CD14-positive monocyte (primary cell): ENCODE results near the gene ME2. TPM values are rescaled to one million over a fixed set of nuclear protein-coding genes. Genes with fewer than 3 reads are reported as not detected.

Experiments
- DNase-seq, 3 donors: peaks; one replicate each; pipeline ENCODE4 v3.0.0-alpha.2; 2011 to 2022
- H2AFZ ChIP-seq: 2 replicates; pipeline ENCODE4 v1.6.0; 2012; ENCODE audit warnings: mild to moderate bottlenecking, low read depth, low read length, inconsistent platforms; ENCODE audit not compliant: insufficient read depth, poor library complexity, severe bottlenecking
- H3K27ac ChIP-seq, 2 donors: 1 replicate in 1 of 2; 2 replicates in 1 of 2; pipeline ENCODE4 v1.5.1; 2012 to 2013; ENCODE audit warnings: low read length in 2 of 2, control low read depth in 1 of 2, inconsistent platforms in 1 of 2, low read depth in 1 of 2, mild to moderate bottlenecking in 1 of 2
- H3K27me3 ChIP-seq, 2 donors: one replicate each; pipeline versions ENCODE4 v1.6.0 to v1.6.1; 2011 to 2013; ENCODE audit warnings: low read length in 2 of 2; ENCODE audit not compliant: control insufficient read depth in 2 of 2, insufficient read depth in 2 of 2
- H3K36me3 ChIP-seq, 2 donors: replicated peaks in 1 of 2; 1 replicate in 1 of 2; 2 replicates in 1 of 2; pipeline versions ENCODE4 v1.5.1 to v1.6.1; 2012 to 2013; ENCODE audit warnings: low read length in 2 of 2, control low read depth in 1 of 2, inconsistent platforms in 1 of 2, mild to moderate bottlenecking in 1 of 2; ENCODE audit not compliant: insufficient read depth in 2 of 2, control insufficient read depth in 1 of 2
- H3K4me1 ChIP-seq, 2 donors: 1 replicate in 1 of 2; 2 replicates in 1 of 2; pipeline versions ENCODE4 v1.5.1 to v1.6.1; 2012 to 2013; ENCODE audit warnings: low read length in 2 of 2, control low read depth in 1 of 2, inconsistent platforms in 1 of 2, mild to moderate bottlenecking in 1 of 2, moderate library complexity in 1 of 2; ENCODE audit not compliant: insufficient read depth in 2 of 2, control insufficient read depth in 1 of 2
- H3K4me2 ChIP-seq: replicated peaks from 2 replicates; pipeline ENCODE3; 2012; ENCODE audit warnings: low read length, moderate library complexity, mild to moderate bottlenecking; ENCODE audit not compliant: poor library complexity, severe bottlenecking; ENCODE audit errors: extremely low read depth
- H3K4me3 ChIP-seq, 3 experiments: fragments of 200-600 bp in 1 of 3; sonication (generic) in 1 of 3; replicated peaks in 1 of 3; 1 replicate in 2 of 3; 2 replicates in 1 of 3; pipeline ENCODE4 v1.5.1; 2011 to 2013; ENCODE audit warnings: low read length in 3 of 3, mild to moderate bottlenecking in 3 of 3, control low read depth in 2 of 3, low read depth in 2 of 3, inconsistent platforms in 1 of 3, moderate library complexity in 1 of 3
- H3K79me2 ChIP-seq: 2 replicates; pipeline ENCODE4 v1.6.0; 2012; ENCODE audit warnings: mild to moderate bottlenecking, control low read depth, inconsistent platforms, low read length, moderate library complexity; ENCODE audit not compliant: insufficient read depth
- H3K9ac ChIP-seq: 2 replicates; pipeline ENCODE4 v1.6.0; 2017; ENCODE audit warnings: low read length, mild to moderate bottlenecking; ENCODE audit not compliant: insufficient read depth, poor library complexity, severe bottlenecking
- H3K9me3 ChIP-seq, 2 donors: replicated peaks in 1 of 2; 1 replicate in 1 of 2; 2 replicates in 1 of 2; pipeline versions ENCODE4 v1.5.1 to v1.6.1; 2012 to 2013; ENCODE audit warnings: low read length in 2 of 2, control low read depth in 1 of 2; ENCODE audit not compliant: control insufficient read depth in 1 of 2, insufficient read depth in 1 of 2
- H4K20me1 ChIP-seq: 2 replicates; pipeline ENCODE4 v1.6.0; 2012; ENCODE audit warnings: mild to moderate bottlenecking, low read length, control low read depth, moderate library complexity; ENCODE audit not compliant: insufficient read depth
- H3K27ac Mint-ChIP-seq, 7 donors: one replicate each; pipeline ENCODE4 v1.8.0; 2020; ENCODE audit warnings: mild to moderate bottlenecking in 7 of 7, mixed read lengths in 7 of 7, moderate library complexity in 6 of 7, inconsistent platforms in 2 of 7
- H3K27me3 Mint-ChIP-seq, 3 donors: one replicate each; pipeline ENCODE4 v1.8.0; 2021 to 2022; ENCODE audit warnings: low read depth in 3 of 3, mild to moderate bottlenecking in 3 of 3, mixed read lengths in 3 of 3, moderate library complexity in 3 of 3, inconsistent platforms in 1 of 3
- H3K36me3 Mint-ChIP-seq, 2 donors: one replicate each; pipeline ENCODE4 v1.8.0; 2020; ENCODE audit warnings: mixed read lengths in 2 of 2, inconsistent platforms in 1 of 2, mild to moderate bottlenecking in 1 of 2
- H3K4me1 Mint-ChIP-seq: one replicate; pipeline ENCODE4 v1.8.0; 2020; ENCODE audit warnings: mild to moderate bottlenecking, mixed read lengths
- H3K4me3 Mint-ChIP-seq, 2 donors: one replicate each; pipeline ENCODE4 v1.8.0; 2020; ENCODE audit warnings: mild to moderate bottlenecking in 2 of 2, mixed read lengths in 2 of 2, moderate library complexity in 1 of 2
- H3K9me3 Mint-ChIP-seq, 7 donors: one replicate each; pipeline ENCODE4 v1.8.0; 2020 to 2022; ENCODE audit warnings: mixed read lengths in 7 of 7, mild to moderate bottlenecking in 6 of 7, moderate library complexity in 6 of 7, inconsistent platforms in 2 of 7
- WGBS: methylation state at CpG from one replicate; pipeline ENCODE4 v1.1.5; 2013; ENCODE audit warnings: missing lambda C conversion rate; ENCODE audit not compliant: insufficient coverage; 5-methylcytosine and 5-hydroxymethylcytosine counted together
- intact Hi-C, 2 donors: fragments of 100-400 bp; cut with micrococcal nuclease; formaldehyde crosslinking; loops; one replicate each; pipeline versions ENCODE4 v1.15.0 to v1.15.1; 2023
- polyA plus RNA-seq, 3 donors: library from polyadenylated mRNA; depleted of rRNA in 1 of 3; unstranded in 2 of 3; stranded (reverse) in 1 of 3; fragments of 300-500 nt in 2 of 3; fragments of >200 nt in 1 of 3; fragmentation: Illumina TruSeq in 2 of 3; gene quantifications; 1 replicate in 2 of 3; 2 replicates in 1 of 3; pipeline ENCODE4 v1.2.3, GENCODE V29; 2012 to 2021
- TF ChIP-seq, protein P1 (sequence below): fragments of 200-600 bp; IDR thresholded peaks from one replicate; pipeline ENCODE4 v1.8.0; 2022; ENCODE audit warnings: antibody characterized with exemption, mild to moderate bottlenecking

Gene ME2
- polyA plus RNA-seq, 3 donors: 48.7 to 93.8 (median 71.7) TPM

DNA sequence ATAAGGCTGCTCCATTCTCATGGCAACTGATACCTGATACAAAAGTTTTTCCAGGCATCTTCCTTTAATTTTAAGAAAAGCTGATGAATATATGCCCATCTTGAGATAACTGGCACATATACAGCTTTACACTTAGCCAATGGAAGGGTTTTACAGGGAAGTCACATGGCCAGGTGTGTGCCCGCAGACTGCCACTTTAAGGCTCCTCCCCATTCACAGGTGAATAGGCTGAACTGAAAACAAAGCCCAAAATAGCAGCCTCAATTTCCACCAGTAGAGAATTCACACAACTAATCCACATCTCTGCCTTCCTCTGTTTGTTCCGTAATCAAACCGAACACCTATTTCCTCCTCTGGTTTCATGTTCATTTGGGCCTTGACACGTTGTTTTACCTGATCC is 9.8 kb upstream of the ME2 start:
- H2AFZ ChIP-seq: no peak overlapping the region

DNA sequence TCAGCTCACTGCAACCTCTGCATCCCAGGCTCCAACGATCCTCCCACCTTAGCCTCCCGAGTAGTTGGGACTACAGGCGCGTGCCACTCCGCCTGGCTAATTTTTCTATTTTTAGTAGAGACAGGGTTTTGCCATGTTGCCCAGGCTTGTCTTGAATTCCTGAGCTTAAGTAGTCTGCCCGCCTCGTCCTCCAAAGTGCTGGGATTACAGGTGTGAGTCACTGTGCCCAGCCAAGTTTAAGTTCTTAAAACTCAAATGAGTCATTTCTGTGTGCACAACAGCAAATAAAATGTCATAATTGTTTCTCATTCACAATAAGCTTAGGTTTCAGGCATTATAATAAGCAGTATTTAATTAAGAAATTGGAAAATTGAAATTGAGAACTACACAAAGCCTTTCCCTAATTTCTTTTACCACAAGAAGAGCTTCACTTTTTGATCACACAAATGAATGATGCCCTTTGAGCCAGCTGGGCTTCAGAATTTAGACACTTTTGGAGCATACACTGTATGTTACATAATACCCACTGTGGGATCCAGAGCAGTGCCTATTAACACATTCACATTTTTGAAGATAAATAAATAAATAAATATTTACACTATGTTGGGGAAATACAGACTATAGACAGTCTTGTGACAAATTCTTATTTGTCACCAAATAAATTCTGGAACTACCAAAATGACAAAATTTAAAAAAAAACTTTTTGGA is 8.6 kb upstream of the ME2 start:
- H3K4me1 ChIP-seq: no peaks in the 10 kb centered on the region
- no peaks in the 10 kb centered on the region for H3K36me3 ChIP-seq
- no peaks in the 10 kb centered on the region for H3K79me2 ChIP-seq
- H3K27ac ChIP-seq: no peak overlapping the region
- H3K27me3 ChIP-seq: no peaks in the 10 kb centered on the region
- H3K9me3 ChIP-seq: no peaks in the 10 kb centered on the region
- H3K9ac ChIP-seq: no peak overlapping the region
- no peak overlapping the region for H3K4me3 ChIP-seq
- no peaks in the 10 kb centered on the region for H4K20me1 ChIP-seq
- WGBS: 69% methylated on average over 3 of the region's 7 CpGs
- H3K27ac Mint-ChIP-seq: no peak overlapping the region
- peaks cover 0 to 2% (median 0%) of the 10 kb centered on the region in 3 donors for H3K27me3 Mint-ChIP-seq
- H2AFZ ChIP-seq: no peak overlapping the region
- intact Hi-C loops: loop anchor here in 1 of 2 donors (10.0 kb wide), 1 partner anchor 165 kb away; the partner anchor contains the start of gene SMAD4
- TF ChIP-seq, protein P1, sequence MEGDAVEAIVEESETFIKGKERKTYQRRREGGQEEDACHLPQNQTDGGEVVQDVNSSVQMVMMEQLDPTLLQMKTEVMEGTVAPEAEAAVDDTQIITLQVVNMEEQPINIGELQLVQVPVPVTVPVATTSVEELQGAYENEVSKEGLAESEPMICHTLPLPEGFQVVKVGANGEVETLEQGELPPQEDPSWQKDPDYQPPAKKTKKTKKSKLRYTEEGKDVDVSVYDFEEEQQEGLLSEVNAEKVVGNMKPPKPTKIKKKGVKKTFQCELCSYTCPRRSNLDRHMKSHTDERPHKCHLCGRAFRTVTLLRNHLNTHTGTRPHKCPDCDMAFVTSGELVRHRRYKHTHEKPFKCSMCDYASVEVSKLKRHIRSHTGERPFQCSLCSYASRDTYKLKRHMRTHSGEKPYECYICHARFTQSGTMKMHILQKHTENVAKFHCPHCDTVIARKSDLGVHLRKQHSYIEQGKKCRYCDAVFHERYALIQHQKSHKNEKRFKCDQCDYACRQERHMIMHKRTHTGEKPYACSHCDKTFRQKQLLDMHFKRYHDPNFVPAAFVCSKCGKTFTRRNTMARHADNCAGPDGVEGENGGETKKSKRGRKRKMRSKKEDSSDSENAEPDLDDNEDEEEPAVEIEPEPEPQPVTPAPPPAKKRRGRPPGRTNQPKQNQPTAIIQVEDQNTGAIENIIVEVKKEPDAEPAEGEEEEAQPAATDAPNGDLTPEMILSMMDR: no peak
- H3K4me3 Mint-ChIP-seq: no peak overlapping the region
- H3K36me3 Mint-ChIP-seq: no peaks in the 10 kb centered on the region
- peak in 1 of 3 donors; percentile 29 for DNase-seq
- no peak overlapping the region for H3K4me2 ChIP-seq
- H3K4me1 Mint-ChIP-seq: peaks cover 7% of the 10 kb centered on the region
- H3K9me3 Mint-ChIP-seq: peaks cover 0 to 1% (median 0%) of the 10 kb centered on the region in 7 donors

More for the DNA sequence above, 9.8 kb upstream of the ME2 start:
- Histone ChIP-seq H3K4me2 (no peak overlapping the region), H3K9ac (no peak overlapping the region), H3K4me1 (no peaks in the 10 kb centered on the region), H3K36me3 (no peaks in the 10 kb centered on the region), H3K9me3 (no peaks in the 10 kb centered on the region), H3K79me2 (no peaks in the 10 kb centered on the region), H3K4me3 (no peak overlapping the region), H3K27me3 (no peaks in the 10 kb centered on the region), H3K27ac (no peak overlapping the region), H4K20me1 (no peaks in the 10 kb centered on the region)
- TF ChIP-seq, protein P1: no peak
- intact Hi-C loops: no loop called here
- Mint-ChIP-seq H3K27me3 (no peaks in the 10 kb centered on the region), H3K9me3 (peaks cover 0 to 1% (median 0%) of the 10 kb centered on the region in 7 donors), H3K4me1 (peaks cover 7% of the 10 kb centered on the region), H3K4me3 (no peak overlapping the region), H3K36me3 (no peaks in the 10 kb centered on the region), H3K27ac (no peak overlapping the region)
- no peak for DNase-seq
- 88% methylated on average over 4 of the region's 4 CpGs for WGBS
